Stimulated activated CD4-positive, alpha-beta T cell treated with anti-CD3 and anti-CD28 coated beads, TNF-alpha, amount 100 ng/mL, for 4 hours (primary cell): Measurements from ENCODE around the gene GOLIM4.

Experiments
- DNase-seq, 3 experiments: peaks; one replicate each; pipeline ENCODE4 v3.0.0-alpha.2; 2020; ENCODE audit warnings: low read depth in 3 of 3

GOLIM4 gene

GRCh38 chr3:168100777-168101492 lies 5.2 kb upstream of the GOLIM4 start:
- DNase-seq: no peak

DNA sequence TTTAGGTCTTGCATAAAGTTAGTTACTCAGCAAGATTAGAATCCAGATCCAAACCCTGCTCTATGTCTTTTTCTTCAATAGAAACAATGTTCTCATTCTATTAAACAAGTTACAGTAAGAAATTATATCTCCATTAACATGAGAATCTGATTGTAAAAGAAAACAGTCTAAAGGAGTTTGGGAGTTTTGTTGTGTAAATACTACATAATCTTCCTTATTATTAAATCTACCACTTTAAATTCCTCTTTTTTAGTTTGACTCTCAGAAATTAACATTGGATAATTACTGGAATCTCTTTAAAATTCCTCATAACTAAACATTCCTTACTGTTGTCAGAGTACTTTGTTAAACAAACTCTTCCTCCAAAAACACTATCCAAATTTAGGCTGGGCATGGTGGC lies 1.7 kb upstream of the GOLIM4 start:
- no peak for DNase-seq

GRCh38 chr3:168096210-168096652 lies 507 bp upstream of the GOLIM4 start:
- no peak for DNase-seq

GRCh38 chr3:168094877-168095610 lies 680 bp downstream of the GOLIM4 start:
- DNase-seq: no peak

GRCh38 chr3:168094580-168094876 lies 1.2 kb downstream of the GOLIM4 start:
- peak in 1 of 3 experiments; percentile 0 for DNase-seq

DNA sequence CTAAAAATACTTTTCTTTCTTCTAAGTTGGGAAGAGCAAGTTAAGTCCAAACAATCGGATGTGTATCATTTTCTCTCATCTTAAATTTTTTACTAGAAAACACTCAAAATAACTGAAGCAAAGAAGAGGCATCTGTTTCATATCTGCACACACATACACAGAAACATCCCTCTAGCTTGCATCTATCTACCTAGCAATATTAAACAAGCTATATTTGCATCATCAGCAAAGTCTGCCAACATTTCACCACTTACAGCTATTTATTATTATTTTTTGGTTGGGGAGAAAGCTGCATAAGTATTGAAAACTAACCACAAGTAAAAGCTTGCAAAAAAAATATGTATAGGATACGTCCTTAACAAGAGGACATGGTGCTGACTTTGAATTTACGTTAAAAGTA lies 1.9 kb downstream of the GOLIM4 start:
- no peak for DNase-seq

GRCh38 chr3:168093229-168093628 lies 2.5 kb downstream of the GOLIM4 start:
- DNase-seq: no peak

GRCh38 chr3:168091941-168092340 lies 3.8 kb downstream of the GOLIM4 start:
- no peak for DNase-seq

- no peak for DNase-seq
Observed at GRCh38 chr3:168091302-168091858, 4.3 kb downstream of the GOLIM4 start.

GRCh38 chr3:168090306-168091085 lies 5.2 kb downstream of the GOLIM4 start:
- no peak for DNase-seq

DNA sequence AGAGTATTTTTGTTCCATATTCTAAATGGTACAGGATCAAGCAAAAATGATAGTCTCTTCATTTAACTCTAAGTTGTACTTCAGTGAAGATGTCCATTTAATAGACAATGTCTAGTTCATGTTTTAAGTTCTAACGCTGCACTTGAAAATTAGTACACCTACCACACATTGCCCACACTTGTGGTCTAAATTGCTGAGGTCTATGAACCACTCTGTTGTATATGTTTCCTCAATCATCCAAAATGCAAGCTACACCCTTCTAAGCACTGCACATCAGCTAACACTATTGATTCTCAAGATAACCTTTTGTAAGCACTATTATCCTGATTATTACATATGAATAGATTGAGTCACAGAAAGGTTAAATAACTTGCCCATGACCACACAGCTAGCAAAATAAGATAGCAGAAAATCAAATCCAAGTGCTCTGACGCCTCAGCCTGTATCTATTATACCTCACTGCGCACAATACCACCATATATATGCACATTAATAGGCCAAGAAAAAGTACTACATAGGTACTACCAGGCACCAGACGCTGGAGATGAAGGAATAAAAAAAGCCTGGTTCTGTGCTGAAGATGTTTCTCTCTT lies 6.4 kb downstream of the GOLIM4 start:
- DNase-seq: no peak

DNA sequence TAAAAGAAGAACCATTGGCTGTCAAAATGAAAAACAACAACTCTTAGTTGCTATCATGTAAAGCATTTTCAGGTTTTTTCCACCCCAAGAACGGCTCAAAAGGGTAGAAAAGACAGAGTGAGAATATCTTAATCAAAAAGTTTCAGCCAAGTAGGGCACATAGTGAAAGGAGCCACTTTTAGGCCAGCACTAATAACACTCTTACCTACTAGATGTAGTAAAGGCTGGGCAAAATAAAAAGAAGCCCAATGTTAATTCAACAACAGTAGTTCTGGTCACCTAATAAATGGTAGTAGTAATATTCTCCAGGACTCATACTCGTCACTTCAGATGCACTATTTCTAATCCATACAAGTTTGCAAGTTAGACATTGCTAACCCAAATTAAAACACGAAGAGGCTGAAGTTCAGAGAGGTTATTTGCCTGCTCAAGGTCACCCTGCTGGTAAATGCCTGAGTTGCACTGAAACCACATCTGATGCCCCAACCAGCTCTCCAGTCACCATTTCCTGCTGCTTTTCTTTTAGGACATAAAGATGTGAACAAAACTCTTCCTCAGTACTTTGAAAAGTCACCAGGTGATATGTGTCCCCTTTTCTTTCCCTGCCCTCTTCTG lies 7.5 kb downstream of the GOLIM4 start:
- no peak for DNase-seq

GRCh38 chr3:168087539-168087938 lies 8.2 kb downstream of the GOLIM4 start:
- DNase-seq: no peak

DNA sequence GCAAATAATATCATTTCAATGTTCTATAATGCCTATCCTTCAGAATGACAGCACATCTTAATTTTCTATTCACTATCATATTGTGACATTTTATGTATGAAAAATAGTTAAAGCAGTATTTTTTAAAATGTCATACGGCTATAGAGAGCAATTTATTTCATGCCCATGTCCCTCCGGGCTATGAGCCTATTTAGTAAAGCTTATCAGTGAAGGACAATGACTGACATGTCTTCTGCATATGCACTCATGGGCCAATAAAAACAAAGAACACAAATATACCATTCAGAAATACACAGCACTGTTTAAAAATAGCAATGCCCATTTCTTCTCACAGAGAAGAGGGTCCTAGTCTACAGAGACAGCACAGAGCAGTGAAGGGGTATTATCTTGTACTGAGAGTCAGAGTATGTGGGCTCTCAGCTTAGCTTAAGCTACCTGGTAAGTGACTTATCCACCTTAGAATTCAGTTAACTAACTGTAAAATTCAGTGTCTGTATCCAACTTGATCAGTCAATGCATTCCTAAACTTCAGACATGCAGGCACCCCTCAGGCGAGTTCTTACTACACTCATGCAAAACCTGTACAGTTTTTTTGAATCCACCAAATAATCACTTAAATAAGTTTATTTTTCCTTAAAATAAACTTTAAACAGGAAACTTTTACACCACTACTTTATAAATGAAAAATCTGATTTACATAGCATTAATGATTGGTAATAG lies 9.0 kb downstream of the GOLIM4 start:
- no peak for DNase-seq

DNA sequence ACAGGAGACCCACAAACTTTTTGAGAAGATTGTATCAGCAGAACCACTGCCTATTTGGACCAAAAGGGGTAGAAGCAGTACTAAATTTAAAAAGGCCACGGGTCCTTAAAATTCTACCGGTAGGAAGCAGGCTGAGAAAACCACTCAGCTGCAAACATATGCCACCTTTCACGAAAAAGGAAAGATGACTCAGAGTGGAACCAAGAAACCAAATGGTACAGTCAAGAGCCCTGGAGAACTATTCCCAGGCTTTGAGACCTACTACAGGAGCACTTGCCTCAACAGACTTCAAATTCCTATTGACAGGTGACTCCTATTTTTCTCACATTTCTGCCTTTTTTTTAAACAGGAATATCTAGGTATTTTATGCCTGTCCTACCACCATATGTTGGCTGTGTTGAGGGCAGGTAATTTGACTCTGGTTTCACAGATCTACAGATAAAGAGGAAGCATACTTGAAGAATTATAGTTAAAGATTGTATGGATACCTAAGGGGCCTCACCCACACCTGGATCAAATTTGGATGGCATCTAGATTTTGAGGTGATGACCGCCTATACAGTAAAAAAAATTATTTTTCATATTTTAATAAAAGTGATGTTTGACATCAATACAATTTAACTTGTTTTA lies 10.1 kb downstream of the GOLIM4 start:
- no peak for DNase-seq

- no peak for DNase-seq
Observed at GRCh38 chr3:168083906-168084305, 11.8 kb downstream of the GOLIM4 start.

GRCh38 chr3:168081856-168082255 lies 13.9 kb downstream of the GOLIM4 start:
- DNase-seq: no peak

DNA sequence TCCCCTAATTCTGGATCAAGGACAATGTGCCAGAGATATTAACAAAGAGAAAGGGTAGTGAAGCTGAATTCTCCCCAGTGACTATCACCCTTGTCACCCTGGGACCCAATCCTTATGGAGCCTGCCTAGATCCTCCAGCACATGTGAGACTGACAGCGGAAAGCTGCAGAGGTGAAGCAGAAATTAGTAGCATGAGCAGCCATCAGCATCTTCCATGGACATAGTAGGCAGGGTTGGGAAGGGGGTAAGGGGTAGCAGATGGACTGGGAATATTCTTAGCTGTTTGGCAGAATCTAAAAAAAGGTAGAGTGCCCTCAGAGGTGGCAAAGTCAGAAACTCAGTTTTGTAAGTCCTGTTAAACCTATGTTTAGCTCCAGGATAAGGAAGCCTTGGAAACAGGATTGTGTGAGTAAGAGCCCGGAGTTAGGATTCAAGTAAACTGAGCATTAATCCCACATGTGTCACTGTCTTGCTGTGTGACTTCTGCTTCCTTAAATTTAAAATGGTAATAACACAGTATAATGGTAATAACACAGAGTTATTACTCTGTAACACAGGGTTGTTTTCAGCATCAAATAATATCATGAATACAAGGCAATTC lies 14.5 kb downstream of the GOLIM4 start:
- DNase-seq: no peak

DNA sequence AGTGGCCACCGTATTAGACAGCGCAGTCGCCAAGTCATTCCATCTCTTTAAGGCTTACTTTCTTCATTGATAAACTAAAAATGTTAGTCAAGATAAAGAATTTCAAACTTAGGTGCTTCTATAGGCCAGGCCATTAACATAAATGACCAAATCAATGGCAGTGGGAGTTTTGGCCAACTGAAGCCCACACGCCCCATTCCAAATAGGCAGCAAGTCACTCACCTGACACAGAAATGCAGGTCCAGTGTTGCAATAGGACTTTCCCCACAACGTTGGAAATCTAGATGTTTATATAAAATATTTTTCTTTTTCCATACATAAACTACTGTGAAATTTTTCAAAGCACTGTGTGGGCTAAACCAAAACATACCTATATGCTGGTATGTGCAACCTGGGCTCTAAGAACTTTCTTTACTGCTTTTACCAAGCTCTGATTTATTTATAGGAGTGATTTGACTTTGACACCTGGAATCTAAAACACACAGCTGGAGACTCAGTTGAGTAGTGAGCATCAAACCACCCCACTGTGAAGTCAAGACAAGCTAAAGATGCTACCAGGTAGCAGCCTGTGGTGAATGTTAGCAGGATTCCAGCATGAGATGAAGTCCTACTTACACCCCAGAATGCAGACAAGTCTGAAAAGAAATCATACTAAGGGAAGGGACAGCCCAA lies 15.1 kb downstream of the GOLIM4 start:
- DNase-seq: no peak
